Hepatic stellate cell (primary cell): Measurements from ENCODE around the gene TMBIM4.

ENCODE experiments used
- DNase-seq: peaks from one replicate; pipeline ENCODE4 v3.0.0; 2011; ENCODE audit warnings: low spot score

TMBIM4 gene

DNA sequence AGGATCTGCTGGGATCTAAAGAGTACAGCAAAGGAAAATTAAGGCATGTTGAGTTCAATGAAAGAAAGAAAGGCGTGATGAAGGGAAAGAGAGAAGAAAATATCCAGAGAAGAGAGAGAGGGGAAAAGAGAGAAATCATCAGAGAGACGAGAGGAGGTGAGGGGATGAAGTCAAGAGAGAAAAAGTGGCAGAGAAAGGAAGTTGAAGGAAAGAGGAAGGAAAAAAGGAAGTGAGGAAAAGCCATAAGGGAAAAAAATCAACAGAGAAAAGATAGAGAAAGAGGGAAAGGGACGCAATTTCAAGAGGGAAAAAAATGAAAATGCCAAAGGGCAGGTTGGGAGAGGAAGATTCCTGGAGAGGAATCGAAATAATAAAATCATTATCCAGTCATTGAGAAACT lies 79.6 kb downstream of the TMBIM4 start:
- DNase-seq, result no peak

DNA sequence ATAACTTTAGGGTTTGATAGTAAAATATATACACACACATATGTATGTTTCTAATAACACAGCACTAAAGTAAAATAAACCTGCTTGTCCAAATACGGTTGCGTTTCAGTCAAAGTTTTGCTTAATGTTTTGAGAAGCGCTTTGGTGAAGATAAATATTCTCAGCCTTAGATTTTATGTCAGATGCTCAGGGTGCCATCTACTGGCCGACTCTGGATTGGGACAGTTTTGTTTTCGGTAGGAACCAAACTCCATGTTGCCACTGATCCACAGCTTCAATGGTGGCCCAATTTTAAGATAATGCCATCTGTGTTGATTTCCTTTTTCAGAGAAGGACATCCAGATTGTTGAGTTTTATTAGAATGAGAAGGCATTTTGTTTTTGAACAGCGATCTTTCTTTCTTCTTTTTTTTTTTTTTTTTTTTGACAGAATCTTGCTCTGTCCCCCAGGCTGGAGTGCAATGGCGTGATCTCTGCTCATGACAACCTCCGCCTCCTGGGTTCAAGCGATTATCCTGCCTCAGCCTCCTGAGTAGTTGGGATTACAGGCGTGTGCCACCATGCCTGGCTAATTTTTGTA lies 82.3 kb downstream of the TMBIM4 start:
- DNase-seq, result peak; percentile 34

DNA sequence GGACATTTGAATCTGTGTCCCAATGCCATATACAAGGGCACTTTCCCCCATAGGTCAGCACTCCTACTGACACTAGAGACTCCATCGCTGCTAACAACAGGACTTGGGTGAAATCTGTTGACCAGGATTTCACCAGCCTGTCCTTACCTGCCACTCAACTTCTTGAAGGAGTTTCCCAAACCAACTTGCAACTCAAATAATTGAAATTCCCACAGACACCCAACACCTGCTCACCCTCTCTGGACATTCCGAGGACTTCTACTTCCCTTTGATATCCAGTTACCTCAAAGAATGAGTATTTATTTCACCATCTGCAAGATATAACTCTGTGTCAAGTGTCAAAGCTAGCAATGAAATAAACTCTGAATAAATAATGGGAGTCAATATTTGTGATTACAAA lies 83.8 kb downstream of the TMBIM4 start:
- DNase-seq, result no peak
